Activated CD8-positive, alpha-beta memory T cell treated with anti-CD3 and anti-CD28 coated beads, Interleukin-2, amount 50 U/mL, for 4 hours (primary cell): ENCODE measurements around the gene TUBG2.

Experiments used
- DNase-seq: peaks from one replicate; pipeline ENCODE4 v3.0.0-alpha.2; 2020

TUBG2 gene

DNA sequence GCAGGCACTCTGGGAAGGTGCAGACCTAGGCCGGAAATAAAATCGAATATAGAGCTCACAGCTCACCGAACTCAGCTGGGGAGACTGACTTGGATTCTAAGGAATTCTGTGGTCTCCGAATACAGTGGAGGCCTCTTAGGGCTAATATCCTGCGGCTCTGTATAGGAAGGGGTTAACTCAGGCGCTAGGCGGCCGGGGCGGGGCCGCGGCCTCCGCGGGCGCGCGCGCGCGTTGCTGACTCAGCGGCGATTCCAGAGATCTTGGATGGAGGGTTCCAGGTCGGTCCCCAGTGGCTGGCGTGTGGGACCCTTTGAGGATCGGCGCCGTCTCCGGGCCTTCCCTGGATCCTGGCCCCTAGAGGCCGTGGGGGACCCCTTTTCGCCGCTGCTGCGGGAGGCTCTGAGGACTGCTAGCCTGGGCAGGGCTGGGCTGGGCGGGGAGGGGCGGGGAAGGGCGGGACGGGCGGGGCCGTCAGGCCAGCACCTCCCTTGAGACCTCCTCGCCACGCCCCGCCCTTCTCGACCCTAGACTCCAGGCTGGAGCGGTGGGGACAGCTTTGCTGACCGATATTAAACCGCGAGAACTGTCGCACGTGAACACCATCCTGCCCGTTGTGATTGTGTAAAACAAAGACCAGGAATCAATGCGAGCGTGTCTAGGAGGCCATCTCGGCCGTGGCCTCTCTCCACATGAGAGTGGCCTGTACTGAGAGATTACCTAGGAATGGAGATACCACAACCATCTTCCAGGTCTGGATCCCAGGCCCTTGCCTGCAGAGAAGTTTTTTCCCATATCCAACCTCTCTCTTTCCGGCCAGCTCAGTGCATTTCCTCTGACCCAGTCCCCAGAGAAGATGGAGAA is 19.1 kb downstream of the TUBG2 start:
- DNase-seq = peak; percentile 78

DNA sequence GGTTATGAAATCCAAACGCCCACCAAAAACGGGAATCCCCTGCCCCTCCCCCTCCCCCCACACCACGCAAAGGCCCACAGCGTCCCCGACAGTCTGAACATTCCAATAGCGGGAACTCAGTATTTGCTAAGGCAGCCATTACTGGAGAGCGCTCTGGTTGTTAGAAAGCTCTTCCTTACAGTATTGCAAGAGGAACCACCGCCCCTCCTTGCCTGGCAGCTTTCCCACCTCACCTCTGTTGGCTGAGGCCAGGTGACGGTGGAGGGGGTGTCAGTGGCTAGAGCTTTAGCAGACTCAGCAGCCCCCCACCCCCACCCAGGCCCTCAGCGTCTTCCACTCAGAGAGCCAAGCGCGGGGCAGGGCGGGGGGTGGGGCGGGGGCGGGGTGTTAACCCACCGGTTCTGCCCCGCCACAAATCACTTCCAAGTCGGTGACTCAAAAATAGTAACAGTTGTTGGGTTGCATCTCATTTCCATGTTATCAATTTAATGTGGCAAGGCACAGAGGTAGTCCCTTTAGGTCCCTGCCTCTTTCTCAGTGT is 19.9 kb downstream of the TUBG2 start:
- DNase-seq = no peak

DNA sequence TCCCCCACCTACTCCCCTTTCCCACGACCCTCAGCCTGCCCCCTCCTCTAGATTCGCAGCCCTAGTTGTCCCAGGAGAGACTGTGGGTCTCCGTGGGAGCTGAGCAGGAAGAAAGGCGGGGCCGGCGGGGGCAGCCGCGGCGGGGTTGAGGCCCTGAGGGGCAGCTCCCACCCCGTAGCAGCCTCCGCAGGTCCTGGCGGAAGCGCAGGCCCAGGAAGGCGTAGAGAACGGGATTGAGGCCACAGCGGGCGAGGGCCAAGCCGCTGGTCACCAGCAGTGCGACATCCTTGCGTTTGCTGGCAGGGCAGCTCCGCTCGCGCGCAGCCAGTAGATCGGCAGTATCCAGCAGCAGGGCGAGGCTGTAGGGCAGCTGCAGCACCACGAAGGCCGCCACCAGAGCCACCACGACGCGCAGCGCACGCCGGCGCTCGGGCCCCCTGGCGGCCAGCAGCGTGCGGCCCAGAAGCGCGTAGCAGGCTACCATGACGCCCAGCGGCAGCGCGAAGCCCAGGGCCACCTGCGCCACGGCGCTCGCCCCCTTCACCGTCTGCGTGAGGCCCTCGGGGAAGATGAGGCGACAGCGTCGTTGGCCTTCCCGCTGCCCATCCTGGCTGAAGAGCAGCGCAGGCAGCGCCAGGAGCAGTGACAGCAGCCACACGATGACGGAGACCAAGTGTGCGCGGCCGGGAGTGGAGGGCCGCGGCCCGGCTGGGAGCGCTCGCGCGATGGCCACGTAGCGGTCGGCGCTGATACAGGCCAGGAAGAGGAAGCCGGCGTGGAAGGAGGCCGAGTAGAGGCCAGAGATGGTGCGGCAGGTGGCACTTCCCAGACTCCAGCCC is 20.6 kb downstream of the TUBG2 start:
- peak; percentile 74 for DNase-seq

DNA sequence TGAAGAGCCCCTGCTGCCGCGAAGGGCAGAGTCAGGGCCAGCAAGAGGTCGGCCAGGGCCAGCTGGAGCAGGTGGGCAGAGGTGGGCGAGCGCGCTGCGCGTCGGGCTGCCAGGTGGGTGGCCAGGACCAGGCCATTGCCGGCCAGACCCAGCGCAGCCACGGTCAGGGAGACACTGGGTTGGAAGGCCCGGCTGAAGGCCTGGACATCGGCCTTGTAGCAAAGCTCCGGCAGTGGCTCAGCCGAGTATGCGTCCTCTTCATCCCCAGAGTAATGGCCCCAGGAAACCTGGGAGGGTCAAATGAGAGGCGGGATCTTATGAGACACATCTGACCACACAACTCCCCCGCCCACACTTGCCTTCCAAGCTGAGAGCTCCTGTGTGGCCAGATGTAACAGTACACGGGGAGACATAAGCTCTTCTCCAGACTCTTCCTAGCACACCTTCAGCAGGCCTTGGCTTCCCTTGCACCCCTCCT is 21.3 kb downstream of the TUBG2 start:
- no peak for DNase-seq

DNA sequence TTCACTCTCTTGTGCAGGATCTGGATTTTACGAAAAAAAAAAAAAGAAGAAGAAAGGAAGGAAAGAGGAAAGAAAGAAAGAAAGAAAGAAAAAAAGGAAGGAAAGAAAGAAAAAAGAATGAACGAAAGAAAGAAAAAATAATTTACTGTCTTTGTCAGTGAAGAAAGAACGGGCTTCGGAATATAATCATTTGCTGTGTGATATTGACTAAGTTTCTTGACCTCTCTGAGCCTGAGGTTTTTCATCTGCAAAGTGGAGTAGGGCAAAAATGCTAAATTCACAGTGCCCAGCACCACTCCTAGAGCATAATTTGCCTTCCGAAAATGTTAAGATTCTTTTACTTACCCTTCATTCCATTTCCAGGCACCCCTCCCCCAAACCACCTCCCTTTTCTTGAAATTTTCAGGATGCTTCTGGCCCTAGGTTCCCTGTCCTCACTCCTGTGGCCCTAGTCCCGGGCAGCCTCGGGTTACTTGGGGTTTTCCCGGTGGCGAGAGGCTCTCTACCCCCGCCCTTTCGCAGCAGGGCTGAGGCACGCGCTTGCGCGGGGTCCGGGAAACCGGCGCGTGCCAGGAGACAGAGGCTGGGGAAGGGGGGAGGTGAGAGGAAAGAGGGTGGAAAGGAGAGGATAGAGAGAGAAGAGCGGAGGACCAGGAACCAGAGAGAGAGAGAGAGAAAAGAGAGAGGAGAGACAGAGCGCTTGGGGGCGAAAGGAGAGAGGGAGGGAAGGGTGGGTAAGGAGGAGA is 23.1 kb downstream of the TUBG2 start, which contains the start of gene CNTNAP1:
TSS of gene CNTNAP1 (plus strand) at position 556 of the 746 bp plus-strand sequence. CDS start 299 bp downstream, outside the sequence.
- DNase-seq = no peak

DNA sequence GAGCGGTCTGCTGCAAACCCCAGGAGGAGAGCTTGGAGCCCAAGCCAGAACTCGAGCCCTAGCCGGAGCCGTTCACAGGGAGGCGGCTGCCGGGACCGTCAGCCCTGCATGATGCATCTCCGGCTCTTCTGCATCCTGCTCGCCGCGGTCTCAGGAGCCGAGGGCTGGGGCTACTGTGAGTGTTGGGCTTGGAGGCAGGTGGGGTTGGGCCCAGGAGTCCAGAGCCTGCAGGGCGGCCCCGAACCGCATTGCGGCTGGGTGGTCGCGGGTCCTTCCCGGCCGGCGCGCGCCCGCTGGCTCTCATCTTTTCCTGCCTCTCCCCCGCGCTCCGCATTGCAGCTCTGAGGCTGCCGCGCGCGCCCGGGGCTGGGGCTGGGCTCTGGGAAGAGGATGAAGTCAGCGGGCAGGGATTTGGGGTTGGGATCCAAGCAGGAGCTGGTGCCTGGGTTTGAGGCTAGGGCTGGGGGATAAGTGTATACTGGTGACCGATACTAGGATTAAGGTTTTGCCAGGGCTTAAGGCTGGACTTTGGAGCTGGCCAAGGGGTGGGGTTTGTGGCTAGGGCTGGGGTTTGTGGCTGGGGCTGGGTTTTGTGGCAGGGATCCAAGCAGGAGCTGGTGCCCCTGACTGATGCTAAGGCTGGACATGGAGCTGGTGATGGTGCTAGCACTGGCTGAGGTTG is 23.8 kb downstream of the TUBG2 start:
- DNase-seq = no peak

DNA sequence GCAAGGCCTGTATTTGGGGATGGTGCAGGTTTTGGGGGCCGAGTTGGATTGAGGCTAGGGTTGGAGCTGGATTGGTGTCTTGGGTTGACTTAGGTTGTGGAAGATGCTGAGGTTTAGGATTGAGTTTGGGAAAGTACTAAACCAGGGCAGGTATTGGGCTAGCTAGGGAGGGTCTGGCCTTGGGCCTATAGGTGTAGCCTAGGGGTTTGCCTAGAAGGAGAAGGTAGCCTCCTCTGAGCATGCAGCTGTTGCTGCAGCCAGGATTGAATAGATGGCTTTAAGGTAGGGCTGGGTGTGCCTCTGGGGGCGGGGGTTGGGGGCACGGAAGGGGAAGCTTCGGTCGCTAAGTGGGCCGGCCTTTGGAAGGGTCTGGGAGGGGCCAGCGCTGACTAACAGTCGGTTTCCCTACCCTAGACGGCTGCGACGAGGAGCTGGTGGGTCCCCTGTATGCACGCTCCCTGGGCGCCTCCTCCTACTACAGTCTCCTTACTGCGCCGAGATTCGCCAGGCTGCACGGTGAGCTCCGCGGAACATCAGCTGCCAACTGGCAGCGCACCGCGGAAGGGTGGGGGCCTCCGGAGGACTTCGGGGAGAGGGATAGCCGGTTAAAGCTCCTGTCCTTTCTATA is 24.4 kb downstream of the TUBG2 start:
- no peak for DNase-seq

DNA sequence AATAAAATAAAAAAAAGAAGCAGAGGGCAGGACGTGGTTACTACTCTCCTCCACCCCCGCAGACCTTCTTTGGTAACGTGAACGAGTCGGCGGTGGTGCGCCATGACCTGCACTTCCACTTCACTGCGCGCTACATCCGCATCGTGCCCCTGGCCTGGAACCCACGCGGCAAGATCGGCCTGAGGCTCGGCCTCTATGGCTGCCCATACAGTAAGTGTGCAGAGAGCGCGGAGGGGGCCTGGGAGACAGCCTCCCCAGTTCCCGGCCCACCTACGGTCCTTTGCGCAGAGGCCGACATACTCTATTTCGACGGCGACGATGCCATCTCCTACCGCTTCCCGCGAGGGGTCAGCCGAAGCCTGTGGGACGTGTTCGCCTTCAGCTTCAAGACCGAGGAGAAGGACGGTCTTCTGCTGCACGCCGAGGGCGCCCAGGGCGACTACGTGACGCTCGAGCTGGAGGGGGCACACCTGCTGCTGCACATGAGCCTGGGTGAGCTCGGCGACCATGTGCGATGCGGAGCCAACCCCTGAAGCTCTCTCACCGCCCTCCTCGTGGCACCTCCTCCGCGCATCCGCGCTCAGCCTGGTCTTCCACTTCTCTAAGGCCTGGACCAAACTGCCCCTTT is 26.0 kb downstream of the TUBG2 start:
- DNase-seq = no peak

DNA sequence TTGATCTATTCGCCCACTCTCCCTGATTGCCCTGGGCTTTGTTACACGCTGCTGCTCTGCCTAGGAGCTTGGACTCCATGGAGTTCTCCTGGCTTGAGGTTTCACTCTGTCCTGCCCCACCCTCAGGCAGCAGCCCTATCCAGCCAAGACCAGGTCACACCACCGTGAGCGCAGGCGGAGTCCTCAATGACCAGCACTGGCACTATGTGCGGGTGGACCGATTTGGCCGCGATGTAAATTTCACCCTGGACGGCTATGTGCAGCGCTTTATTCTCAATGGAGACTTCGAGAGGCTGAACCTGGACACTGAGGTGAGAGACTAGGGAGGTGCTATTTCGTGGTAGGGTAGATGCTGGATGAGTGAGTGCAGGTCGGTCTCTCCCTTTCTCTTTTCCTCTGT is 26.7 kb downstream of the TUBG2 start:
- no peak for DNase-seq

DNA sequence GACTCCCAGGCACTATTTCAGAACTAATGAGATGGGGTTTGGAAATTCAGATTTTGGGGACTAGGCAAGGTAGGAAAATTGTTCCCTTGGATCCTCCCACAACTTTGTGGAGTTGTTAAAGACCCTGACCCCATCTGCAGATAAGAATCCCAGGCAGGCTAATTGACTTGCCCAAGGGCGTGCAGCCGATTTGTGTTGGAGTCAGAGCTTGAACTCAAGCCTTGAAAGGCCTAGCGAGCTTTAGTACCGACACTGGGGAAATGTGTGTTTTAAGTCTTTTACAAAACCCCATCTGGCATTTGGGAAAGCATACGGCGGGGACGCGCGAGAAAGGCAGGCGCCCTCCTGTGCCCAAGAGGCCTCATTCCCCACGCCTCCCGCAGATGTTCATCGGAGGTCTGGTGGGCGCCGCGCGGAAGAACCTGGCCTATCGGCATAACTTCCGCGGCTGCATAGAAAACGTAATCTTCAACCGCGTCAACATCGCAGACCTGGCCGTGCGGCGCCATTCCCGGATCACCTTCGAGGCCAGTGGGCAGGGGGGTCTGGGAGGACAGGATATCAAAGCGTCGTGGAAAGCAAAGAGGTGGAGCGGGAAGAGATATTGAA is 27.5 kb downstream of the TUBG2 start:
- no peak for DNase-seq

DNA sequence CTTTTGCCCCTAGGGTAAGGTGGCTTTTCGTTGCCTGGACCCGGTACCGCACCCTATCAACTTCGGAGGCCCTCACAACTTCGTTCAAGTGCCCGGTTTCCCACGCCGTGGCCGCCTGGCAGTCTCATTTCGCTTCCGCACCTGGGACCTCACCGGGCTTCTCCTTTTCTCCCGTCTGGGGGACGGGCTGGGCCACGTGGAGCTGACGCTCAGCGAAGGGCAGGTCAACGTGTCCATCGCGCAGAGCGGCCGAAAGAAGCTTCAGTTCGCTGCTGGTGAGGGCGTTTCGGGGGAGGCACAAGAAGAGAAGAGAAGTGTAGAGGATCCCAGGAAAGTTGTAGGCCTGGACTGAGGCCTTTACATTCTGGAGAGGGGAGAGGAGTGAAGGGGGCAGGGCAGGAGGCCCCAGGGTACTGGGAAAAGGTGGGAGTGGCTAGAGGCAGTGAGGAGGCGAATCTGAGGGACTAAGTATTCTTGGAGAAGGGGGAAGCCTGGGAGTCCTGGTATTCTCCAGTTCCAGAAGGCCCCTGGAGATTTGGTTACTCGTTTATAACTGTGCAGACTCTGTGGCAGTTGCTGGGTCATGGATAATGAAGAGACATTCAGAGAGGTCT is 28.7 kb downstream of the TUBG2 start:
- no peak for DNase-seq

DNA sequence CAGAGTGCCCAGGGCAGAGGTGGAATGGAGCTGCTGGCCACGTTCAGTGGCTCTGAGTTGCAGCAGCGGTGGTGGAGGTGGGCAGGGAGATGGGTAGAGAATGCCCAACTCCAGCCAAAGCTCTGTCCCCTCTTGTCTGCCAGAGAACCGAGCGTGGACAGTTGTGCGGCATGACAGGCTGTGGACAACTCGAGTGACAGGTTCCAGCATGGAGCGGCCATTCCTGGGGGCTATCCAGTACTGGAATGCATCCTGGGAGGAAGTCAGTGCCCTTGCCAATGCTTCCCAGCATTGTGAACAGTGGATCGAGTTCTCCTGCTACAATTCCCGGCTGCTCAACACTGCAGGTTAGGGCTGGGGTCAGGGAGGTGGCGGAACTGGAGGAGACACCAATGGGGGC is 31.5 kb downstream of the TUBG2 start:
- DNase-seq = no peak

DNA sequence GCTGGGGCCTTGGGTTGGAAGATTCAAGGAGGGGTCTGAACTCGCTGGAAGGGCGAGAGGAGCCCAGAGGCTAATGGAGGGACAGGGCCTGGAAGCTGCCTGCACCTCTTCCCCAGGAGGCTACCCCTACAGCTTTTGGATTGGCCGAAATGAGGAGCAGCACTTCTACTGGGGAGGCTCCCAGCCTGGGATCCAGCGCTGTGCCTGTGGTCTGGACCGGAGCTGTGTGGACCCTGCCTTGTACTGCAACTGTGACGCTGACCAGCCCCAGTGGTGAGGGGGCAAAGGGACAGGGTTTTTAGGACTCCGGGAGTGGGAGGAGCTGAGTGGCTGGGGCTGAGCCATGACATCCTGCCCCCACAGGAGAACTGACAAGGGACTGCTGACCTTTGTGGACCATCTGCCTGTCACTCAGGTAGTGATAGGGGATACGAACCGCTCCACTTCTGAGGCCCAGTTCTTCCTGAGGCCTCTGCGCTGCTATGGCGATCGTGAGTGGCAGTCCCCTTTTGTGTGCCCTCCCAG is 32.0 kb downstream of the TUBG2 start:
- no peak for DNase-seq

DNA sequence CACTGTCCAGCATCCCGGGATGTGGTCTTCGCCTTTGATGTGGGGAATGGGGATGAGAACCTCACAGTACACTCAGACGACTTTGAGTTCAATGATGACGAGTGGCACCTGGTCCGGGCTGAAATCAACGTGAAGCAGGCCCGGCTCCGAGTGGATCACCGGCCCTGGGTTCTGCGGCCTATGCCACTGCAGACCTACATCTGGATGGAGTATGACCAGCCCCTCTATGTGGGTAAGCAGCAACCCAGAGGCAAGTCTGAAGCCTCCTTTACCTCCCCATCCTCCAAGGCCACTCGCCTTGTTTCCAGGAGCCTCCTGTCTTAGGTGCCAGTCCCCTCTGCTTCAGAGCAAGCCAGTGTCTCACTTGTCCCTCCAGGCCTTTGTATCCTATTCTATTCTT is 33.4 kb downstream of the TUBG2 start:
- DNase-seq = no peak

DNA sequence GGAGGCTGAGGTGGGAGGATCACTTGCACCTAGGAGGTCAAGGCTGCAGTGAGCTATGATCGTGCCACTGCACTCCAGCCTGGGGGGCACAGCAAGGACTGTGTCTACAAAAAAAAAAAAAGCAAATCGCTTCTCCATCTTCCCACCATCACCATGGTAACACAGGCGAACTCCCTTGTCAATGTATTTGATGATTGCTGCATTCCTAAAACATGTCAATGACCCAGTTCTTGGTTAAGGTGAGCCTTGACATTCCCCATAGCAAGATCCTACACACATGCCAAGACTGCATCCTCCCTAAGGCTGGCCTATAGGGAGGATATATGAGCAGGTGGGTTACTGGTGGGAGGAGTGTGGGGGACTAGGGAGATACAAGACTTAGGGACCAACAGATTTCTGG is 35.4 kb downstream of the TUBG2 start:
- DNase-seq = no peak

DNA sequence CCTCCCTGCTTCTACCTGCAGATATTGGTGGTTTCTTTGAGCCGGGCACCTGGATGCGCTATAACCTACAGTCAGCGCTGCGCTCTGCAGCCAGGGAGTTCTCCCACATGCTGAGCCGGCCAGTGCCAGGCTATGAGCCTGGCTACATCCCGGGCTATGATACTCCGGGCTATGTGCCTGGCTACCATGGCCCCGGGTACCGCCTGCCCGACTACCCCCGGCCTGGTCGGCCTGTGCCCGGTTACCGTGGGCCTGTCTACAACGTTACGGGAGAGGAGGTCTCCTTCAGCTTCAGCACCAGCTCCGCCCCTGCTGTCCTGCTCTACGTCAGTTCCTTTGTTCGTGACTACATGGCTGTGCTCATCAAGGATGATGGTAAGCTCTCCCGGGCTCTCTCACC is 36.4 kb downstream of the TUBG2 start:
- no peak for DNase-seq

DNA sequence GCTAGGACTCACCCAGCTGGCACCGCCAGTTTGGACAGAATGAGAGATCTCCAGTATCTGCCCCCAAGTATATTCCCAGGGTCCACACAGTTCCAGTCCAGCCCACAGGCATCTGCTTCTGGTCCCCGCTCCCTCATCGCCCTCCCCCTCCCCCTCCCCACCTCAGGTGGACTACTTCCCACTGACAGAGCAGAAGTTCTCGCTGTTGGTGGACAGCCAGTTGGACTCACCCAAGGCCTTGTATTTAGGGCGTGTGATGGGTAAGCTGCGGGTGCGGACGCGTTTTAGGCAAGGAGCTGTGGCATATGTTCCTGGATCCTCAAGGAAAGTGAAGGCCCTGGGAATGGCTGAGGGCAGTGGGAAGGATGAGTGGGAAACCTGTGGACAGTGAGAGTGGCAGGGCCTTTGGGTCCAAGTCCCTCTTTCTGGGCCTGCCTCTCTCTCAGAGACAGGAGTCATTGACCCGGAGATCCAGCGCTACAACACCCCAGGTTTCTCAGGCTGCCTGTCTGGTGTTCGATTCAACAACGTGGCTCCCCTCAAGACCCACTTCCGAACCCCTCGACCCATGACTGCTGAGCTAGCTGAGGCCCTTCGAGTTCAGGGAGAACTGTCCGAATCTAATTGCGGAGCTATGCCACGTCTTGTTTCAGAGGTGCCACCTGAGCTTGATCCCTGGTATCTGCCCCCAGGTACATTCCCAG is 38.2 kb downstream of the TUBG2 start:
- no peak for DNase-seq

DNA sequence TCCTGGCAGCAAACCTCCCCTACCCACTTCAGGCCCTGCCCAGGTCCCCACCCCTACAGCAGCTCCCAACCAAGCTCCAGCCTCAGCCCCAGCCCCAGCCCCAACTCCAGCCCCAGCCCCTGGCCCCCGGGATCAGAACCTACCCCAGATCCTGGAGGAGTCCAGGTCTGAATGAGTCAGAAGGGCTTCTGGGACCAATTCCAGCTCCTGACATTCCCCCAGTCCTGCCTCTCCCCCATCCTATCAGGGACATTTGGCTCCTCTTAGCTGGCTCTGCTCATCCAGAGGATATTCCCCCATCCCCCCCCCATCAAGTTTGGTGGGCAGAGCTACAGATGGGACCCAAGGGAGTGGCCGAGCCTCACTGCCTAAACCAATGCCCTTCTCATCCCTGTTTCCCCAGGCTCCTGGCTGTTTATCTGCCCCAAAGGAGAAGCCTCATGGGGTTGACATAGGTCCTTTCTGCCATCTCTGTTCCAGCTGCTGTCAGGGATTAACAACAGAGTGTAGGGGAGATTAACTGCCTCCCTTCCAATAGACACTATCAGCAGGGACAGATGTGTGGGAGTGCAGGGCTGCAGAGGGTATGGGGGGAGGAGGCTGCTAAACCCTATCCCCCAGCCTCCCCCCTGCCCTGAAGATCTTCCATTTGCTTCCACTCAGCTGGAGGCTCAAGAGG is 39.8 kb downstream of the TUBG2 start:
- DNase-seq = no peak

DNA sequence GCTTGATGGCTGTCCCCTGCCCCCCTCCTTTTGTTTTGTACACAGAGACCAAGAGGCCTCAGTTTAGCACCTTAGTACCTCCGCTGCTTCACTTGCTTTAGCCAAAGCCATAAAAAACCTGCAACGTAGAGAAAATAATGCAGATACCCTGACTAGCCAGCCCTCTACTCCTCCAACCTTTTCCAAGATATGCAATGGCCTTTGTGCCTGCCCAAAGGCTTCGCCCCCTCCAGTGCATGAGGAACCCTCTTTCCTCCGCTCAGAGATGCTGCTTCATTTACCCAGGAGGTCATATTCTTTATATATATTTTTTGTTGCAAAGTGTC is 40.3 kb downstream of the TUBG2 start:
- no peak for DNase-seq
